SK-N-SH treated with all-trans-retinoic acid at 6 μM for 48 hours (cell line): Measurements from ENCODE around the gene JUND.

Source experiments
- ESRRG ChIP-seq: fragments of 250-450 bp; sonication (Bioruptor Pico); IDR thresholded peaks from 2 replicates; pipeline ENCODE4 v1.6.1; 2021; ENCODE audit warnings: mild to moderate bottlenecking
- GLIS3 ChIP-seq: fragments of 250-450 bp; sonication (Bioruptor Pico); IDR thresholded peaks from 2 replicates; pipeline ENCODE4 v1.5.0; 2020; ENCODE audit warnings: mild to moderate bottlenecking, moderate library complexity
- ISL1 ChIP-seq: fragments of 250-450 bp; sonication (Bioruptor Pico); IDR thresholded peaks from 2 replicates; pipeline ENCODE4 v2.1.2; 2022; ENCODE audit warnings: mild to moderate bottlenecking, moderate library complexity
- RARB ChIP-seq: fragments of 250-450 bp; sonication (Bioruptor Pico); IDR thresholded peaks from 2 replicates; pipeline ENCODE4 v1.8.0; 2021; ENCODE audit warnings: mild to moderate bottlenecking, moderate library complexity
- ZNF70 ChIP-seq: fragments of 450-650 bp; formaldehyde crosslinking; IDR thresholded peaks from 2 replicates; pipeline ENCODE4 v1.5.0; 2020; ENCODE audit warnings: mild to moderate bottlenecking, moderate library complexity

- TF ChIP-seq RARB (CRISPR knock-in tag) = no peak
- TF ChIP-seq ZNF70 (CRISPR knock-in tag) = no peak
- no peak for TF ChIP-seq ESRRG
- TF ChIP-seq ISL1 (CRISPR knock-in tag) = no peak
- no peak for TF ChIP-seq GLIS3 (CRISPR knock-in tag)
Measured at GRCh38 chr19:18239303-18239702, 42.1 kb downstream of the JUND start.
